ENCODE measurements around the gene RAB20. TPM values are rescaled to one million over a fixed set of nuclear protein-coding genes. Genes with fewer than 3 reads are reported as not detected.

RAB20 gene
- total and polyA plus RNA-seq, 10 of the 15 experiments (the other 5 are each of a cell fraction or from before 2014, with no cell fraction given) = 0.48 to 33.1 (median 9.6) TPM

DNA sequence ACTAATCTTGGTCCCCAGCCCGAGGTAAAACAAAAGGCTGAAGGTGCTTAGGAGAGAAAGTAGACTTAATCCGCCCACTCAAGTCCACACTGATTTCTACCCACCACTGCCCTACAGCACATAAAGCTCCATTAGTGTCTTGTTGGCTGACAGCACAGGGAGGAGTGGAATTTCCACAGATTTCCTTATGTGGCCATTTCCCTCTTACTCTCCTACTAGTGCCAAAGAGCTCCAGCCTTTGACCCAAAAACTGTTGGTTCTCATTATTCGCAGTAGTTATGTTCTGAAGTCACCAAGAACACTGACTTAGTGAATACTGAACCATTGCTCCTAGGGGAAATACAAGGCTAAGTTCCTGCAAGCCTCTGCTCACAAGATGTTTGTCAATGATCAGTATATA, 61.2 kb downstream of the RAB20 start:
- intact Hi-C loops (cut with micrococcal nuclease; ENCODE audit: unreplicated experiment) = no loop called here
- ChIA-PET SMC1A (ENCODE audit: uncharacterized antibody, unreplicated experiment) (interaction anchor here (1.2 kb wide), 1 partner anchor 45 kb away, joined by 4 read pairs; no protein-coding TSS in a partner anchor), CTCF (interaction anchor here (1.5 to 1.8 kb wide), 2 partner anchors 45 to 277 kb away, joined by 3 to 5 read pairs; no protein-coding TSS in a partner anchor), RAD21 (ENCODE audit: unreplicated experiment) (no interaction called here), POLR2A (no interaction called here)
- Histone ChIP-seq H3K79me2 (ENCODE audit: control insufficient read depth, insufficient read depth, low read length) (no peaks in the 10 kb centered on the region), H4K20me1 (ENCODE audit: control insufficient read depth, insufficient read depth) (no peaks in the 10 kb centered on the region), H3K9ac (ENCODE audit: control insufficient read depth, insufficient read depth, low read length) (no peak overlapping the region), H2AFZ (ENCODE audit: control insufficient read depth, low read depth, low read length) (no peak overlapping the region), H3K4me1 (ENCODE audit: control insufficient read depth, insufficient read depth, low read length) (no peaks in the 10 kb centered on the region; the same call in 1 of the 2 replicates), H3K4me2 (ENCODE audit: control insufficient read depth, insufficient read depth) (no peak overlapping the region), H3K27ac (ENCODE audit: control insufficient read depth, insufficient read depth) (no peak overlapping the region), H3K36me3 (ENCODE audit: control insufficient read depth in 2 of 2, insufficient read depth in 2 of 2, low read length in 1 of 2) (no peaks in the 10 kb centered on the region), H3K4me3 (no peak overlapping the region), H3K27me3 (replicated peaks in 1 of 2; ENCODE audit: control insufficient read depth in 2 of 2, insufficient read depth in 2 of 2, low read length in 1 of 2) (no peaks in the 10 kb centered on the region), H3K9me3 (replicated peaks; ENCODE audit: control insufficient read depth, insufficient read depth, low read length) (peaks cover 2% of the 10 kb centered on the region; the same call in 1 of the 3 replicates)
- FAIRE-seq (no peak), DNase-seq (ENCODE audit: low read depth, low spot score) (no peak), ATAC-seq (no peak)
- no TSS peak for BruUV-seq (replicated peaks)
- TF ChIP-seq TCF3 (IDR thresholded peaks at IDR 0.05; ENCODE audit: borderline replicate concordance, insufficient read depth, low read depth, low read length) (no peak), NBN (IDR thresholded peaks at IDR 0.05) (no peak), IKZF1 (conservative IDR thresholded peaks at IDR 0.05) (no peak), ZNF207 (IDR thresholded peaks at IDR 0.05; ENCODE audit: borderline replicate concordance) (no peak)
- TF ChIP-seq, protein P1, sequence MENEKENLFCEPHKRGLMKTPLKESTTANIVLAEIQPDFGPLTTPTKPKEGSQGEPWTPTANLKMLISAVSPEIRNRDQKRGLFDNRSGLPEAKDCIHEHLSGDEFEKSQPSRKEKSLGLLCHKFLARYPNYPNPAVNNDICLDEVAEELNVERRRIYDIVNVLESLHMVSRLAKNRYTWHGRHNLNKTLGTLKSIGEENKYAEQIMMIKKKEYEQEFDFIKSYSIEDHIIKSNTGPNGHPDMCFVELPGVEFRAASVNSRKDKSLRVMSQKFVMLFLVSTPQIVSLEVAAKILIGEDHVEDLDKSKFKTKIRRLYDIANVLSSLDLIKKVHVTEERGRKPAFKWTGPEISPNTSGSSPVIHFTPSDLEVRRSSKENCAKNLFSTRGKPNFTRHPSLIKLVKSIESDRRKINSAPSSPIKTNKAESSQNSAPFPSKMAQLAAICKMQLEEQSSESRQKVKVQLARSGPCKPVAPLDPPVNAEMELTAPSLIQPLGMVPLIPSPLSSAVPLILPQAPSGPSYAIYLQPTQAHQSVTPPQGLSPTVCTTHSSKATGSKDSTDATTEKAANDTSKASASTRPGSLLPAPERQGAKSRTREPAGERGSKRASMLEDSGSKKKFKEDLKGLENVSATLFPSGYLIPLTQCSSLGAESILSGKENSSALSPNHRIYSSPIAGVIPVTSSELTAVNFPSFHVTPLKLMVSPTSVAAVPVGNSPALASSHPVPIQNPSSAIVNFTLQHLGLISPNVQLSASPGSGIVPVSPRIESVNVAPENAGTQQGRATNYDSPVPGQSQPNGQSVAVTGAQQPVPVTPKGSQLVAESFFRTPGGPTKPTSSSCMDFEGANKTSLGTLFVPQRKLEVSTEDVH (IDR thresholded peaks at IDR 0.05; ENCODE audit: low read depth, partially characterized antibody) = no peak
- in situ Hi-C loops (cut with MboI) = no loop called here
- WGBS (ENCODE audit: insufficient coverage, insufficient replicate concordance, low lambda C conversion rate, missing lambda C conversion rate) = 49% methylated on average over 3 of the region's 3 CpGs
